Femur (tissue), 1 donor: ENCODE measurements around the gene OGFR.
A peak's percentile ranks its signal among the peaks of the same experiment; 100 is the strongest.

Experiments
- DNase-seq: peaks from one replicate; pipeline ENCODE4 v3.0.0-alpha.2; 2017

Gene OGFR

GRCh38 chr20:62816884-62817873, 12.5 kb downstream of the OGFR start, which contains the start of gene COL9A3:
Gene COL9A3 (plus strand): TSS chr20:62817050. CDS start chr20:62817065, 15 bp downstream.
- DNase-seq = no peak

- DNase-seq = no peak
These were observed 13.4 kb downstream of the OGFR start for GRCh38 chr20:62817975-62818591.

- DNase-seq = peak; percentile 87
These were observed 14.2 kb downstream of the OGFR start for GRCh38 chr20:62818592-62819493.

- no peak for DNase-seq
These were observed 15.0 kb downstream of the OGFR start for GRCh38 chr20:62819494-62820174.

- DNase-seq = no peak
These were observed 15.8 kb downstream of the OGFR start for GRCh38 chr20:62820208-62820961.

- DNase-seq = no peak
These were observed 16.5 kb downstream of the OGFR start for GRCh38 chr20:62820962-62821725.

GRCh38 chr20:62821726-62822210, 17.1 kb downstream of the OGFR start:
- DNase-seq = peak; percentile 21

- peak; percentile 20 for DNase-seq
These were observed 17.7 kb downstream of the OGFR start for GRCh38 chr20:62822239-62822787.

- DNase-seq = peak; percentile 48
These were observed 18.4 kb downstream of the OGFR start for GRCh38 chr20:62822788-62823651.

GRCh38 chr20:62823688-62824475, 19.2 kb downstream of the OGFR start:
- DNase-seq = no peak

GRCh38 chr20:62824476-62825332, 20.1 kb downstream of the OGFR start:
- peak; percentile 69 for DNase-seq

- peak; percentile 49 for DNase-seq
These were observed 20.8 kb downstream of the OGFR start for GRCh38 chr20:62825333-62825985.

GRCh38 chr20:62825986-62826645, 21.5 kb downstream of the OGFR start:
- peak; percentile 37 for DNase-seq

GRCh38 chr20:62826646-62827310, 22.1 kb downstream of the OGFR start:
- peak; percentile 24 for DNase-seq

GRCh38 chr20:62827311-62828038, 22.8 kb downstream of the OGFR start:
- peak; percentile 24 for DNase-seq
